ENCODE data around the gene TGM2. TPM values are rescaled to one million over a fixed set of nuclear protein-coding genes. Genes with fewer than 3 reads are reported as not detected.

TGM2 gene
- polyA plus RNA-seq, 1 donor from 2014 or later = not detected

GRCh38 chr20:38152621-38153221 lies 12.3 kb downstream of the TGM2 start:
- no peak overlapping the region for H3K9ac ChIP-seq (ENCODE audit: low read length)
- no peaks in the 10 kb centered on the region for H3K9me2 ChIP-seq (ENCODE audit: insufficient read depth, low read length)
- no peaks in the 10 kb centered on the region for H3K36me3 ChIP-seq (ENCODE audit: insufficient read depth, low read length)
- H3K4me3 ChIP-seq (ENCODE audit: low read length) = no peak overlapping the region
- H3K27me3 ChIP-seq (ENCODE audit: insufficient read depth, low read depth, low read length) = no peaks in the 10 kb centered on the region
- no peaks in the 10 kb centered on the region for H4K20me1 ChIP-seq (ENCODE audit: insufficient read depth)
- H3K27ac ChIP-seq (ENCODE audit: low read length) = no peak overlapping the region
- no peak overlapping the region for H3K4me2 ChIP-seq (ENCODE audit: low read length)
- H3K79me2 ChIP-seq (replicated peaks; ENCODE audit: insufficient read depth, low read length) = no peaks in the 10 kb centered on the region
- TF ChIP-seq TAF1 (IDR thresholded peaks at IDR 0.05; ENCODE audit: low read depth) (no peak), CTCF (IDR thresholded peaks at IDR 0.05; ENCODE audit: poor library complexity, severe bottlenecking) (no peak), EZH2 (IDR thresholded peaks at IDR 0.05; ENCODE audit: borderline replicate concordance, insufficient read depth, low read length, poor library complexity, severe bottlenecking) (no peak), POLR2AphosphoS5 (IDR thresholded peaks at IDR 0.05) (no peak), MXI1 (conservative IDR thresholded peaks at IDR 0.05; ENCODE audit: poor library complexity, severe bottlenecking) (no peak), REST (IDR thresholded peaks at IDR 0.05; ENCODE audit: borderline replicate concordance) (no peak), SMC3 (conservative IDR thresholded peaks at IDR 0.05; ENCODE audit: poor library complexity) (no peak)
- H2AFZ ChIP-seq (ENCODE audit: low read depth, low read length) = no peak overlapping the region
- H3K9me3 ChIP-seq (ENCODE audit: low read length) = no peaks in the 10 kb centered on the region
- H3F3A ChIP-seq (ENCODE audit: insufficient read depth, low read length, poor library complexity, severe bottlenecking) = no peaks in the 10 kb centered on the region

GRCh38 chr20:38152175-38152620 lies 12.9 kb downstream of the TGM2 start:
- Histone ChIP-seq H3F3A (ENCODE audit: insufficient read depth, low read length, poor library complexity, severe bottlenecking) (no peaks in the 10 kb centered on the region), H3K9me3 (ENCODE audit: low read length) (no peaks in the 10 kb centered on the region), H2AFZ (ENCODE audit: low read depth, low read length) (no peak overlapping the region), H3K4me3 (ENCODE audit: low read length) (no peak overlapping the region), H3K27me3 (ENCODE audit: insufficient read depth, low read depth, low read length) (no peaks in the 10 kb centered on the region), H3K79me2 (replicated peaks; ENCODE audit: insufficient read depth, low read length) (no peaks in the 10 kb centered on the region), H3K4me2 (ENCODE audit: low read length) (no peak overlapping the region), H3K27ac (ENCODE audit: low read length) (no peak overlapping the region), H3K36me3 (ENCODE audit: insufficient read depth, low read length) (no peaks in the 10 kb centered on the region), H4K20me1 (ENCODE audit: insufficient read depth) (no peaks in the 10 kb centered on the region), H3K9ac (ENCODE audit: low read length) (no peak overlapping the region), H3K9me2 (ENCODE audit: insufficient read depth, low read length) (no peaks in the 10 kb centered on the region)
- no peak for TF ChIP-seq RAD21 (conservative IDR thresholded peaks at IDR 0.05)
- no peak for TF ChIP-seq CTCF (IDR thresholded peaks at IDR 0.05; ENCODE audit: poor library complexity, severe bottlenecking)
- TF ChIP-seq EZH2 (IDR thresholded peaks at IDR 0.05; ENCODE audit: borderline replicate concordance, insufficient read depth, low read length, poor library complexity, severe bottlenecking) = no peak
- TF ChIP-seq TAF1 (IDR thresholded peaks at IDR 0.05; ENCODE audit: low read depth) = no peak
- TF ChIP-seq EP300 (conservative IDR thresholded peaks at IDR 0.05; ENCODE audit: poor library complexity, severe bottlenecking) = no peak

Data from neural cell (in vitro differentiated cells).